Spleen (tissue), 7 donors: ENCODE data around the gene UNC119B.

Experiments used
- CTCF ChIP-seq, 11 experiments: fragments of 200-600 bp in 7 of 11; fragments of 450-650 bp in 4 of 11; sonication (generic) in 4 of 11; IDR thresholded peaks in 8 of 11; conservative IDR thresholded peaks in 3 of 11; 1 replicate in 7 of 11; 2 replicates in 4 of 11; pipeline versions ENCODE4 v1.4.0 to v1.8.0; 2016 to 2021; ENCODE audit warnings: antibody characterized with exemption in 11 of 11, inconsistent platforms in 4 of 11, mild to moderate bottlenecking in 1 of 11
- POLR2A ChIP-seq, 3 donors: fragments of 450-650 bp; IDR thresholded peaks; one replicate each; pipeline ENCODE4 v1.5.1; 2017; ENCODE audit warnings: antibody characterized with exemption in 3 of 3, mild to moderate bottlenecking in 1 of 3
- POLR2AphosphoS5 ChIP-seq, 3 donors: sonication (generic); formaldehyde crosslinking; IDR thresholded peaks; one replicate each; pipeline ENCODE4 v1.5.1; 2017; ENCODE audit warnings: antibody characterized with exemption in 3 of 3
- donor health status: DM: no; HTN: no; CAD: no; lungs with moderate emphysema.
- donor health status: DM: no; HTN: no; CAD: no.
- donor health status: DM: no; HTN: no; CAD: no.

GRCh38 chr12:120668868-120669840, 41.1 kb upstream of the UNC119B start:
- TF ChIP-seq POLR2A (IDR thresholded peaks at IDR 0.05) (no peak), CTCF (IDR thresholded peaks at IDR 0.05 in 8 of 11, conservative IDR thresholded peaks at IDR 0.05 in 3 of 11) (no peak), POLR2AphosphoS5 (IDR thresholded peaks at IDR 0.05) (no peak)
